Upper lobe of left lung (tissue), 6 donors: Measurements from ENCODE around the gene CHSY1. TPM values are rescaled to one million over a fixed set of nuclear protein-coding genes. Genes with fewer than 3 reads are reported as not detected.

ENCODE experiments used
- ATAC-seq, 2 donors: fragments of 200-7000 bp; cut with Tn5 transposase; one replicate each; pipeline ENCODE4 v1.9.1; 2022; ENCODE audit warnings: mild to moderate bottlenecking in 2 of 2, moderate library complexity in 2 of 2; ENCODE audit not compliant: low FRiP score in 2 of 2
- DNase-seq, 2 donors: peaks; one replicate each; pipeline ENCODE4 v3.0.0-alpha.2; 2019 to 2020
- H3K27ac ChIP-seq, 4 donors: fragments of 200-600 bp; sonication (generic); one replicate each; pipeline ENCODE4 v1.5.1; 2016 to 2019
- H3K27me3 ChIP-seq, 4 donors: fragments of 200-600 bp; sonication (generic); one replicate each; pipeline ENCODE4 v1.5.1; 2017 to 2019
- H3K36me3 ChIP-seq, 4 donors: fragments of 200-600 bp; sonication (generic); one replicate each; pipeline ENCODE4 v1.5.1; 2016 to 2019
- H3K4me1 ChIP-seq, 4 donors: fragments of 200-600 bp; sonication (generic); one replicate each; pipeline ENCODE4 v1.5.1; 2018 to 2019
- H3K4me3 ChIP-seq, 4 donors: fragments of 200-600 bp; sonication (generic); one replicate each; pipeline ENCODE4 v1.5.1; 2017 to 2019; ENCODE audit warnings: mild to moderate bottlenecking in 2 of 4, moderate library complexity in 1 of 4
- H3K9me3 ChIP-seq, 4 donors: fragments of 200-600 bp; sonication (generic); one replicate each; pipeline ENCODE4 v1.5.1; 2018 to 2019
- EP300 ChIP-seq, 4 donors: sonication (generic); formaldehyde crosslinking; IDR thresholded peaks; one replicate each; pipeline ENCODE4 v1.5.1; 2017; ENCODE audit warnings: antibody characterized with exemption in 4 of 4, control low read depth in 2 of 4
- POLR2A ChIP-seq, 4 donors: fragments of 450-650 bp; IDR thresholded peaks; one replicate each; pipeline ENCODE4 v1.5.1; 2016 to 2017; ENCODE audit warnings: antibody characterized with exemption in 4 of 4, mild to moderate bottlenecking in 2 of 4
- POLR2AphosphoS5 ChIP-seq, 2 donors: sonication (generic); formaldehyde crosslinking; IDR thresholded peaks; one replicate each; pipeline ENCODE4 v1.5.1; 2017; ENCODE audit warnings: antibody characterized with exemption in 2 of 2
- whole genome bisulfite sequencing, 2 donors: methylation state at CpG; one replicate each; pipeline ENCODE4 v1.1.5; 2017 to 2018; 5-methylcytosine and 5-hydroxymethylcytosine counted together
- total RNA-seq, 6 donors: library from RNA; depleted of rRNA in 4 of 6; stranded (reverse); fragments of >200 nt in 4 of 6; gene quantifications; one replicate each; pipeline versions ENCODE4 v1.1.0 to v1.2.1, GENCODE V29; 2016 to 2021
- TF ChIP-seq, protein P1 (sequence below), 6 experiments: fragments of 450-650 bp in 4 of 6; fragments of 200-600 bp in 2 of 6; sonication (generic) in 2 of 6; IDR thresholded peaks; one replicate each; pipeline ENCODE4 v1.5.1; 2016 to 2019; ENCODE audit warnings: antibody characterized with exemption in 6 of 6
- donor health status: DM: no; HTN: no; CAD: no; lungs with moderate emphysema.
- donor health status: DM: no; HTN: yes; CAD: no; lungs with severe emphysema.

Gene CHSY1
- total RNA-seq, 6 donors from 2014 or later: 12.4 to 38.3 (median 23.7) TPM

- Histone ChIP-seq H3K4me1 (peaks cover 35 to 64% (median 51%) of the 10 kb centered on the region in 4 donors), H3K36me3 (peaks cover 2 to 25% (median 12%) of the 10 kb centered on the region in 4 donors), H3K9me3 (peaks cover 0 to 3% (median 0%) of the 10 kb centered on the region in 4 donors), H3K4me3 (no peak overlapping the region), H3K27me3 (no peaks in the 10 kb centered on the region), H3K27ac (peak overlapping the region; percentile 48 to 79 (median 72))
- DNase-seq (peak in 1 of 2 donors; percentile 67), ATAC-seq (peak in 1 of 2 donors; percentile 21)
- 94% methylated on average over 26 to 29 of the region's 29 CpGs for WGBS, 2 donors
- no peak for TF ChIP-seq POLR2A (IDR thresholded peaks at IDR 0.05)
- no peak for TF ChIP-seq EP300 (IDR thresholded peaks at IDR 0.05)
- TF ChIP-seq, protein P1, sequence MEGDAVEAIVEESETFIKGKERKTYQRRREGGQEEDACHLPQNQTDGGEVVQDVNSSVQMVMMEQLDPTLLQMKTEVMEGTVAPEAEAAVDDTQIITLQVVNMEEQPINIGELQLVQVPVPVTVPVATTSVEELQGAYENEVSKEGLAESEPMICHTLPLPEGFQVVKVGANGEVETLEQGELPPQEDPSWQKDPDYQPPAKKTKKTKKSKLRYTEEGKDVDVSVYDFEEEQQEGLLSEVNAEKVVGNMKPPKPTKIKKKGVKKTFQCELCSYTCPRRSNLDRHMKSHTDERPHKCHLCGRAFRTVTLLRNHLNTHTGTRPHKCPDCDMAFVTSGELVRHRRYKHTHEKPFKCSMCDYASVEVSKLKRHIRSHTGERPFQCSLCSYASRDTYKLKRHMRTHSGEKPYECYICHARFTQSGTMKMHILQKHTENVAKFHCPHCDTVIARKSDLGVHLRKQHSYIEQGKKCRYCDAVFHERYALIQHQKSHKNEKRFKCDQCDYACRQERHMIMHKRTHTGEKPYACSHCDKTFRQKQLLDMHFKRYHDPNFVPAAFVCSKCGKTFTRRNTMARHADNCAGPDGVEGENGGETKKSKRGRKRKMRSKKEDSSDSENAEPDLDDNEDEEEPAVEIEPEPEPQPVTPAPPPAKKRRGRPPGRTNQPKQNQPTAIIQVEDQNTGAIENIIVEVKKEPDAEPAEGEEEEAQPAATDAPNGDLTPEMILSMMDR (IDR thresholded peaks at IDR 0.05): no peak
- TF ChIP-seq POLR2AphosphoS5 (IDR thresholded peaks at IDR 0.05): no peak
Measured at GRCh38 chr15:101174152-101174920, 77.5 kb downstream of the CHSY1 start.

DNA sequence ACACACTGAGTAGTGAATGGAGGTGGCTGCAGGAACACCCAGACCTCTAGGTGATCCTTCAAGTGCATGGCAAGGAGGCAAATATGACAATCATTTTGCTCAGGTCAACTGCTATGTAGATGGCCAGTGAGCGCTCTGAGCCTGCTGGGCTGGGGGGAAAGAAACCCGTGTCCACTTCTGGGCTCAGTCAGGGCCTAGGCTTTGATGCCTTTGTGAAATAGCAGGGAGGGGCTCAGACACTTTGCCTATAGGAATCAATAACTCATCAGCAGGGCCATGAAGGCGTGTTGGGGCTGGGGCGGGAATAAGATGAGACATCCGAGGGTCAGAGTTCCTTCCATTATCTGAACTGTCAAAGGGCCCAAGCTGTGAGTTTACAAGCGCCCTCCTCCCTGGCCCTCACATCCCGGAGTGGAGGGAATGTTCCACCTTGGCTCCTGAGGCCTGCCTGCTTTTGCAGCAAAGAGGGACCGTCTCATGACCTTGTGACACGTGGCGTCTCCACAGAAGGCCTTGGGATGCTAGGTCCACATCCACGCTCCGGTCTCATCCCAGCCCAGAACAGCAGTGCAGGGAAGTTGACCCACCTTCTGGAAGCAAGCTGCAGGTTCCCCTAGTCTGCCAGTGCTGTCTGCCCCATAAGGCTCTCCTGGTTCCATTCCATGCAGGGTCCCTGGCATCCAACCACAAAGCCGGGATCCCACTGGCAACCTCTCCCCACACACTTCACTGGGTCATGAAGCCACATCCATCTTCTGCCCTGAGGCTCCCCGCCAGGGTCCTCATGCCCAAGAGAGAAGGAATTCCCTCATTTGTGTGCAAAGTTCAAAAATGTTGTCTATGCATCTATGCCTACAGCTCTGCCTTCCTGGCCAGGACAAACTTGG is 78.4 kb downstream of the CHSY1 start:
- no peaks in the 10 kb centered on the region for H3K27me3 ChIP-seq
- no peak overlapping the region for H3K4me3 ChIP-seq
- 94 to 97% methylated on average over 13 to 14 of the region's 14 CpGs for WGBS, 2 donors
- TF ChIP-seq POLR2A (IDR thresholded peaks at IDR 0.05): no peak
- TF ChIP-seq, protein P1 (IDR thresholded peaks at IDR 0.05): no peak
- TF ChIP-seq EP300 (IDR thresholded peaks at IDR 0.05): no peak
- no peak for TF ChIP-seq POLR2AphosphoS5 (IDR thresholded peaks at IDR 0.05)
- H3K27ac ChIP-seq: peak overlapping the region in 3 of 4 donors; percentile 68 to 79 (median 77)
- no peak for ATAC-seq
- DNase-seq: no peak
- H3K9me3 ChIP-seq: peaks cover 0 to 3% (median 0%) of the 10 kb centered on the region in 4 donors
- peaks cover 44 to 71% (median 58%) of the 10 kb centered on the region in 4 donors for H3K4me1 ChIP-seq
- peaks cover 2 to 22% (median 11%) of the 10 kb centered on the region in 4 donors for H3K36me3 ChIP-seq

- Histone ChIP-seq H3K27ac (peak overlapping the region in 1 of 4 donors; percentile 79), H3K4me3 (no peak overlapping the region), H3K27me3 (no peaks in the 10 kb centered on the region), H3K36me3 (peaks cover 0 to 13% (median 3%) of the 10 kb centered on the region in 4 donors), H3K9me3 (peaks cover 0 to 3% (median 0%) of the 10 kb centered on the region in 4 donors), H3K4me1 (peaks cover 53 to 80% (median 66%) of the 10 kb centered on the region in 4 donors)
- TF ChIP-seq POLR2AphosphoS5 (IDR thresholded peaks at IDR 0.05) (no peak), POLR2A (IDR thresholded peaks at IDR 0.05) (no peak), EP300 (IDR thresholded peaks at IDR 0.05) (no peak)
- TF ChIP-seq, protein P1 (IDR thresholded peaks at IDR 0.05): no peak
- ATAC-seq: no peak
- 62 to 75% methylated on average over 11 to 17 of the region's 17 CpGs for WGBS, 2 donors
- peak in 1 of 2 donors; percentile 70 for DNase-seq
Measured at GRCh38 chr15:101172501-101173071, 79.3 kb downstream of the CHSY1 start.

- peak in 1 of 2 donors; percentile 47 for DNase-seq
- WGBS, 2 donors: 73 to 86% methylated on average over 12 of the region's 12 CpGs
- Histone ChIP-seq H3K27ac (no peak overlapping the region), H3K36me3 (peaks cover 0 to 12% (median 3%) of the 10 kb centered on the region in 4 donors), H3K4me3 (no peak overlapping the region), H3K27me3 (no peaks in the 10 kb centered on the region), H3K9me3 (peaks cover 0 to 3% (median 0%) of the 10 kb centered on the region in 4 donors), H3K4me1 (peaks cover 59 to 85% (median 66%) of the 10 kb centered on the region in 4 donors)
- ATAC-seq: no peak
- TF ChIP-seq, protein P1 (IDR thresholded peaks at IDR 0.05): no peak
- no peak for TF ChIP-seq POLR2A (IDR thresholded peaks at IDR 0.05)
- no peak for TF ChIP-seq POLR2AphosphoS5 (IDR thresholded peaks at IDR 0.05)
- no peak for TF ChIP-seq EP300 (IDR thresholded peaks at IDR 0.05)
Measured at GRCh38 chr15:101171954-101172353, 79.9 kb downstream of the CHSY1 start.
